Fibroblast of gingiva (primary cell): Measurements from ENCODE around the gene TMEM47.
A peak's percentile ranks its signal among the peaks of the same experiment; 100 is the strongest.

ENCODE experiments used
- DNase-seq: peaks from one replicate; pipeline ENCODE4 v3.0.0-alpha.2; 2011; ENCODE audit warnings: low read depth

The TMEM47 gene

DNA sequence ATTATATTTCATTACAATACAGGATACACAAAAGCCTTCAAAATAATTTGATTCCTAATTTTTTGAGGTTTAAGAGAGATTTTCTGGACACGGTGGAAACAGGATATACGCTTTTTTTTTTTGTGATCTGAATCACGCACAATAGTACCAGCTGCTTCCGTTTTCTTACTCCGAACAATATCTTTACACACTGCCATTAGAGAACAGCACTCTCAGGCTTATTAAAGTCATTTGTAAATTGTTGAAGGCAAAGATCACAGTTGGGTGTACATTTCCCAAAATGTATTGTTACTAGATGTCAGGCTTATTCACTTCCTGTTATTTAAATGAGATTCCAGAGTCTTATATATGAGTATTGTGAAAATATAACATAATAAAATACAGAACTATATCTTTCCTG, 71.5 kb downstream of the TMEM47 start:
- DNase-seq = no peak

DNA sequence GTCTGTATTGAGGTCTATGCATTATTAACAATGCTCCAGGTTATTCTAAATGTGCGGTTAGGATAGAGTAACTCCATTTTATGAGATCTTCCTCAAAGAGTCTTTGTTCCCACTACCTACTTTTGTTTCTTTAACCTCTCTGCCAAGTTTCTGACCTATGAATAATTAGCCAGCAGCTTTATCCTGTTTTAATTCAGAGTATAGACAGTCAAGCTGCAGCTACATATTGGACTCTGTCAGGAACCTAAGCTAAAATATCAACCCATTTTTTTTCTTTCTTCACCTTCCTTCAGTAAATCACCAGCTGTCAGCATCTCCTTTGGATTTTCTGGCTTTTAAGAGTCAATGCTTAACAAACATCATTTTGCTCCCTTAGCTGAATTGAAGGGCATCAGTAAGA, 72.3 kb downstream of the TMEM47 start:
- no peak for DNase-seq

DNA sequence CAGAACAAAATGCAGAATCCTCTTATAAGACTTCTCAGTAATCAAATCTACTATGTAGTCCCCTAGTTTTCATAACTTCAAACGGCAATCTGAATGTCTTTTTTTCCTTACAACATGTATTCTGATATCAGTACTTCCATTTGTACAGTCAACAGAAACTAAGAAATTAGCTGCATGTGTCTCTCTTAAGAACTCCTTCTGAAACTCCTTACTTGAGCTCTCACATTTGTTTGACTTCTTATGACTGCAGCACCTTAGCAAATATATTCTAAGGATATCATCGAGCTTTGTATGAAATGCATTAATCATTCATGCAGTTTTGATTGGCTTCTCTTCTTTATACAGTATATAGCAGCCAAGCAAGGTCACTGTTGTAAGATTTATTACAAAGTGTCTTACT, 77.0 kb downstream of the TMEM47 start:
- DNase-seq = no peak

- DNase-seq = peak; percentile 30
These were observed 78.8 kb downstream of the TMEM47 start for GRCh38 chrX:34578237-34578636.
